CD4-positive, alpha-beta T cell treated with Interleukin-2 at 100 ng/mL for 4 hours (primary cell): ENCODE data around the gene BCL2L15.
"Not testable (repeated sequence)": the region's sequence is repeated elsewhere in the genome, so short reads cannot be mapped to it uniquely, and the experiment has no call there.

Experiments used
- DNase-seq: peaks from one replicate; pipeline ENCODE4 v3.0.0-alpha.2; 2020; ENCODE audit warnings: low spot score

Gene BCL2L15

GRCh38 chr1:113871597-113872113 lies 15.7 kb downstream of the BCL2L15 start, which contains the start of gene PTPN22:
PTPN22 (minus strand) TSS chr1:113871712.
- DNase-seq: peak; percentile 90

DNA sequence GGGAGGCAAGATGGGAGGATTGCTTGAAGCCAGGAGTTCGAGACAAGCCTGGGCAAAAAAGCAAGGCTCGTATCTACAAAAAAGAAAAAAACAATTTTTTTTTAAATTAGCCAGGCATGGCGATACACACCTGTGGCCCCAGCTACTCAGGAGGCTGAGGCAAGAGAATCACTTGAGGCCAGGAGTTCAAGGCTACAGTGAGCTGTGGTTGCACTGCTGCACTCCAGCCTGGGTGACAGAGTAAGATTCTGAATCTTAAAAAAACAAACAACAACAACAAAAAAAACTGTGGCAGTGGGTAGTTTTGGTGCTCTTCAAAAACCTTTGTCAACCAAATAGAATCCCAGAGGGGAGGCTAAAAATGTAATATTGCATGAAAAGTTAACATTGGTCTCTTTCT lies 16.6 kb downstream of the BCL2L15 start:
- no peak for DNase-seq

- DNase-seq: peak; percentile 39
These were observed 18.8 kb downstream of the BCL2L15 start for GRCh38 chr1:113868387-113869083.

DNA sequence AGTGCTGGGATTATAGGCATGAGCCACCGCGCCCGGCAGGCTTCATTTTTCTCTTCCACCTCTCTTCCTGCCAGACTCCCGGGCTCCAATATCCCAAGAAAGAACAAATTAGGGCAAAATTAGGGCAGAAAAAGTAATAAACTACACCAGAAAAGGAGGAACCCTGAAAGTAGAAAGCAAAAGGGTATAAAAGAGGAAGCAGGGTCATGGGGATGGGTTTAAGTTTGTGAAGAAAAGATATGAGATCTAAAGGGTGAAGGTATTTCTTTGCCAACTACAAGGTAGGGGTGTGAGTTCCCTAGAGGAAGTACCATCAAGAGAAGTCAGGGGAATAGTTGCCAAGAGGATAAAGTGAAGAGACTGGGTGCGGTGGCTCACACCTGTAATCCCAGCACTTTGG lies 25.7 kb downstream of the BCL2L15 start:
- DNase-seq: no peak

DNA sequence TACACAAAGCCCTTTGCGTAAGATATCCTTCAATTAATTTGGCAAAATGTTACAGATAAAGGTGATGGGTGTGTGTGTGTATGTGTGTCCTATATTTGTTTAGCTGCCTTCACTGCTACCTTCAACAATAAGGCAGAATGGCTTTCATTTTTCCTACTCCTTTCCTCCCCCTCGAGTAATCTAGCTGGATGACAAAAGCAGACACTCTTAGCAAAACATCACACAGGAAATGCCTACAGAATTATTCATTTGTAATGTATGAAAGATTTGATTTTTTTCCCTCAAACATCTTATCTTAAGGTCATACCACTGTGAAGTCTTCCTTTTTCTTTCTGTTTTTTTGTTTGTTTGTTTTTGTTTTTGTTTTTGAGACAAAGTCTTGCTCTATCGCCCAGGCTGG lies 26.5 kb downstream of the BCL2L15 start:
- DNase-seq: no peak

DNA sequence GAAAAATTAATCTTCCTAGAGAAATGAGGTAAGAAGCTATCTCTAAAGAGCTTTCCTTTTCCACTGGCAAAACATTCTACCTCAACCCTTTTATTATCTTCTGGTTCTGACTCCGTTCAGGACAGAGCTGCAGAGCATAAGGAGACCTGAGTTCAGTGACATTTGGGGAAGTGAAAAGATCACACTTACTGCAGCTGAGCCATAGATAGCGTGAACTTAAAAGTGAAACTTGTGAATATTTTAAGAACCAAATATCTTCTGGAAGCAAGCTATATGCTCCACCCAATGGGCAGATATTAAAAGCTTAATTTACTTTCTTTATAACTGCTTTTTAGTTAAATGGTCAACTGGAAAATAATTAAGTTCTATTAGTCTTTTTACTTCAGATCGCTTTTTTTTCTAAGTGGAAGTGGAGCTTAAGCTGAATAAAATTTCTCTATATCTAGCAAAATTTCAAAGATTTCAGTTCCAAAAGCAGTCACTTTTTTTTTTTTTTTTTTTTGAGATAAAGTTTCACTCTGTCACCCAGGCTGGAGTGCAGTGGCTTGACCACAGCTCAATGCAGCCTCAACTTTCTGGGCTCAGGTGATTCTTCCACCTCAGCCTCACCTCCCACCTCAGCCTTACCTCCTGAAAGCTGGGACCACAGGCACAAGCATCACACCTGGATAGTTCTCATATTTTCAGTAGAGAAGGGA lies 27.8 kb downstream of the BCL2L15 start:
- no peak for DNase-seq

DNA sequence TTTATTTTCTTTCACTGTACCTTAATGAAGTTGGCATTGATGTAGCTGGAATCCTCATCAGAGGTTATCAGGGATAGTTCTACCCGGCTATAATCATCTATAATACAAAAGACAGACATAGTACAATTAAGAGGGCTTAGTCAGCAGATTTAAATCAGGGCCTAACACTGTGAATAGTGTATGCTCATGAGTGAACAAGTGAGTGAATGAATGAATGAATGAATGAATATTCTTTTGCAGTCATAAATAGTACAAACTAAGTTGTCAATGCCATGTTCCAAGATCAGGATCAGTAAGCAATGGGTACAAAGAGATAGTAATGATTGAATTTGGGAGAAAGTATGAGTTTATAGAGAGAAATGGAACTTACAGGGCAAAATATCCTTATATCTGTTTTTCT lies 28.4 kb downstream of the BCL2L15 start:
- no peak for DNase-seq

DNA sequence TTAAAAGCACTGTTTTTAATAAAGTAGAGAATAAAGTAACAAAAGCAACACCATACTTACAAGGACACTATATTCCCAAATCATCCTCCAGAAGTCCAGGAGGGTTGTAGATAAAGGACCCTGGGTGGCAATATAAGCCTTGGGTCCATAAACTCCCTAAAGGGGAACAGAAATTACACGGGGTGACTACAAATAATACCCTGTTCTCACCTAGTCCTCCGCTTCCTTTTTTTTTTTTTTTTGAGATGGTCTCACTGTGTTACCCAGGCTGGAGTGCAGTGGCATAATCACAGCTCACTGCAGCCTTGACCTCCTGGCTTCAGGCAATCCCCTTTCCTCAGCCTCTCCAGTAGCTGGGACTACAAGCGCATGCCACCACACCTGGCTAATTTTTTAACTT lies 29.0 kb downstream of the BCL2L15 start:
- DNase-seq: no peak

GRCh38 chr1:113857776-113858175 lies 29.6 kb downstream of the BCL2L15 start:
- DNase-seq: no peak

- no peak for DNase-seq
These were observed 31.0 kb downstream of the BCL2L15 start for GRCh38 chr1:113856401-113856790.

- DNase-seq: no peak
These were observed 31.6 kb downstream of the BCL2L15 start for GRCh38 chr1:113855630-113856400.

GRCh38 chr1:113854234-113854633 lies 33.1 kb downstream of the BCL2L15 start:
- no peak for DNase-seq

GRCh38 chr1:113852694-113853093 lies 34.7 kb downstream of the BCL2L15 start:
- not testable (repeated sequence) for DNase-seq

DNA sequence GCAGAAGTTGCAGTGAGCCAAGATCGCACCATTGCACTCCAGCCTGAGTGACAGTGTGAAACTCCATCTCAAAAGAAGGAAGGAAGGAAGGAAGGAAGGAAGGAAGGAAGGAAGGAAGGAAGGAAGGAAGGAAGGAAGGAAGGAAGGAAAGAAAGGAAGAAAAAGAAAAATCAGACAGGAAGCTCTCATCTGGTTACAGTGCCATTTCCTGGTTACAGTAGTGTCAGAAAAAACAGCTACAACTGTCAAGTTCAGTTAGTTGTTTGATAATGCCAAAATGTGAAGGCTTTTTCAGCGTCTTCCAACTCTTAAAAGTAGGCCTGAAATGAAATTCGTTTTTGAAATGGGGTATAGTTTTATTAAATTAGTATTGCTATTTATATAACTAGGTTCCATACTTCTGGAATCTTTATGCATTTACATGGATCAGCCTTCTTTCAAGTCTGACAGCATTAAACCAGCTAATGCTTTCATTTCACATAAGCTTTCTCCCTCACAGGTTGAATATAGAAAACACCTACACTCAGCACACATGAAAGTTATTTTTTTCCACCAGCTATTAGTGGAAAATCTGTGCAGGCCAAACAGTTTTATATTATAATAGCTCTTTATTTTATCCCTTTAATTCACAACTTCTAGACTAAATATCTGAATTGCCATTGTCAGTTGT lies 37.1 kb downstream of the BCL2L15 start:
- DNase-seq: no peak

GRCh38 chr1:113849072-113849471 lies 38.3 kb downstream of the BCL2L15 start:
- DNase-seq: no peak

- DNase-seq: no peak
These were observed 40.9 kb downstream of the BCL2L15 start for GRCh38 chr1:113846391-113847035.

DNA sequence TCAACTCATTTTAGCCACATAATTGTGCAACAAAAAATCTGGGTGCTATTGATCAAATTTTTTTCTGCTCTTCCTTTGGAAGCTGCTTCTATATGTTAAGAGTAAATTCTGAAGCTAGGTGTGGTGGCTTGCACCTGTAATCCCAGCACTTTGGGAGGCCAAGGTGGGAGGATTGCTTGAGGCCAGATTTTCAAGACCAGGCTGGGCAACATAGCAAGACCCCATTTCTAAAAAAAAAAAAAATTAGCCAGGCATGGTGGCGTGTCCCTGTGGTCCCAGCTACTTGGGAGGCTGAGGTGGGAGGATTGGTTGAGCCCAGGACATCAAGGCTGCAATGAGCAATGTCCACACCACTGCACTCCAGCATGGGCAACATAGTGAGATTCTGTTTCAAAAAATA lies 50.8 kb downstream of the BCL2L15 start:
- no peak for DNase-seq

DNA sequence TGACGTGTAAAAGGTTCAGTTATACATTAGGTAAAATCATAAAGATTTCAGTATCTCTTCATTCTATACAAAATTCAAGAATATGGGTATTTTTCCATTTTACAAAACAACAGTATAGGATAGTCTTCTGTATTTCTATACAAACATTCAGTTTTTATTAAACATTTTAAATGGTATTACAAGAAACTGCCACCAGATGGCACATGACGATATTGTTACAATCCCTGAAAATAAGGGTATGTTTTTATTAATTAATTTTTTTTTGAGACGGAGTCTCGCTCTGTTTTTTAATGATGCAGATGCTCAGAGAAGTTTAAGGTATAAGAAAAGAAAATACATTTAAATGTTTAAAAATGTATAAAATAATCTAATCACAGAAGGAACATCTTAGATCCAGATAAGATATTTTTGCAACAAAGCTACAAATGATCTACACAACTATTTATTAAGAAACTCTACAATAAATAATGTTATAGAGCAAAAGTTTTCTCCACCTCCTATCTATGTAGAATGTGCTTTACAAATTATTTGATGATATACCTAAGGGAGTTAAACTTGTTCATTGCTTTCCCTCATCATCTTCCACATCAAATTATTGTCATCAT lies 51.6 kb downstream of the BCL2L15 start:
- peak; percentile 77 for DNase-seq

GRCh38 chr1:113834716-113835115 lies 52.7 kb downstream of the BCL2L15 start:
- DNase-seq: no peak
